ENCODE results near the gene ASTN2.

Gene ASTN2

DNA sequence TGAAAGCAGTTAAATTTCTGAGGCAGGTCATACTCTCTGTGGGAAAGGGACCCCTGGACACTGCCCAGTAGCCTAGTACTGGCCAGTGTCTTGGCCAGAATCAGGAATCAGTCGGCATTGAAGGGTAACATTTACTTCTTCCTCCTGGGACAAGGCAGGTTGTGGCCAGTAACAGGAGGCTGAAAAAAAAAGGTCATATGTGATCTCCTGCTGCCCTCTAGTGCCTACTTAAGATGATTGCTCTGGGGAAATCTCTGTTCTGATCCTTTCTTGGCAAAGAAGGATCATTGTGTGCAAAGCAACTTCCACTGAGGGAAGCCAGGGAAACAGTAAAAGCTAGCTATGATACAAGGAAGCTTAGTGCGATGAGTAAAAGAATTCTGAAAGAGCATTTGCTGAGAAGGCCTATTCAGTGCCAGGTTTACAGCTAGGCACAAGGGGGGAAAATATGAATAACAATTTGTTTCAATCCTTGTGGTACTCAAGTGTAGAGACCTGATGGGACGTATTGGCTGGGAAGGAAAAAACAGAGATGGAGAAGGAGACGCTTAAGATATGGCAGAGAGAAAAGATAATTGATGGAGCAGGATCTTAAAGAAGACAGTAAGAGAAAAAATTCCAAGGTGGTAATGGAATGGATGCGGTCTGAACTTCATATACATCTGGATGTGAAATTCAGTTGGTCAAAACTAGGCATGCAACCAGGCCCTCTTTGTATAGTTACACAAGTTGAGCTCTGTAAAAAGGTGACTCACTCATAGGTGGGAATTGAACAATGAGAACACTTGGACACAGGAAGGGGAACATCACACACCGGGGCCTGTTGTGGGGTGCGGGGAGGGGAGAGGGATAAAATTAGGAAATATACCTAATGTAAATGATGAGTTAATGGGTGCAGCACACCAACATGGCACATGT, 753.6 kb downstream of the ASTN2 start:
- DNase-seq (ENCODE audit: low read depth), result no peak

DNA sequence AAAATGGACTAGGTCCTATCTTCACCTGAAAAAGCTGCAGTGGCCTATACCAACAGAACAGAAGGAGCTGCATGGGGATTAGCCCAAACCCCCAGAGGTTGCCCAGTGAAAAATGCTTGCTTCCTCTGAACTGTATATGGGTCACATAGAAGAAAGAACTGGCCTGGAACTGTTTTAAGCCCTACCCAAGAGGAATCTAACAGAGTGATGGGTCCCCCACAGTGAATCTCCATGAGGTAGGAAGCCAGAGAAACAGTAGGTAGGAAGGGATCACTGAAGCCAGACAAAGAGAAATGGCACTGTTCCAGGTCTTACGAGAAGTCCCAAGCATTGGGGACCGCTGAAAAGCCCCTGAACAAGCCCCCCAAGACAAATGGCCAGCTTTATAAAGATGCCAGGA, 756.6 kb downstream of the ASTN2 start:
- no peak for DNase-seq (ENCODE audit: low read depth)

DNA sequence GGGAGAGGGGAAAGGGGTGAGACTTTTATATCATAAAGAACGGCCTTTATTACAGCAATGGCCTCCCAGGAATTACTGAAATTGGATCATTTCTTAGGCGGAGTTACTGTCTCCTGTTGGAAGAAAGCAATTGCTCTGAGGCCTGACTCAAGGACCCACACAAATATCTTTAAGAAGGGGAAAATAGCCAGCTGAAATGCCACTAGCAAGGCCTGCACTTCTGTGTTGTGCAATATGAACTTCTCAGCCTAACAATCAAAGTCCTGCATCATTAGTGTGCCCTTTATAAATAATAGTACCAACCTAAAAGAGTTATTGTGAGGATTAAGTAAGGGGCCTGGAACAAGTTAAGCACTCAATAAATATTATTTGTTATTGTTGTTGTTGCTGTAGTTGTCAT, 757.9 kb downstream of the ASTN2 start:
- no peak for DNase-seq (ENCODE audit: low read depth)

DNA sequence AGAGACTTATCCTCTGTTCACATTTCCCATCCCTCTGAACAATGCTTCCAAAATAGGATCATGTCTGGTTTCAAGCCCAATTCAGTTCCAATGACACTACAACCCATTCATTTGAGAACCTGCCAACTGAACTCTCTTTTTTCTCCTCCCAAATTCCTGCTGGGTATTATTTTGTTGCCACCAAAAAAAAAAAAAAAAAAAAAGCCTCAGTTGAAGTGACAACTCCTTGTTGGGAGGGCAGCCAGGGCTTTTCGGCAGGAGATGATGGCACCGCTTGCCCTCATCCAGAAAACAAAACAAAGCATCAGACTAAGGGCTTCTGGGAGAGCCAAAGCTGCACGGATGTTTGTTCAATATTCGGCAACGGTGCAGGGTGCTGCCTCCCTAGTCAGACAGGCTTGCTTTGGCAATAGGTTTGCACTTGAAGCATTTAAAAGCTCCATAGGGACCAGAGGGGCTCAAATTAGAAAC, 758.3 kb downstream of the ASTN2 start:
- DNase-seq (ENCODE audit: low read depth), result no peak

DNA sequence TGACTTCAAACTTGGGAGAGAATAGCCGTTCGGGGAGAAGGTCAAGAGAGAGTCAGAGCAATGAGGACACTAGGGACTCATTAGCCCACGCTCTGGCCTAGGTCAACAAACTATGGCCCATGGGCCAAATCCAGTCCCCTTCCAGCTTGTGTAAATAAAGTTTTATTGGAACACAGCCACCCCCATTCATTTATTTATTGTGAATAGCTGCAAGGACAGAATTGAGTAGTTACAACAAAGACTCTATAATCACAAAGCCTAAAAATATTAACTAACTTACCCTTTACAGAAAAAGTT, 760.9 kb downstream of the ASTN2 start:
- DNase-seq (ENCODE audit: low read depth), result no peak

DNA sequence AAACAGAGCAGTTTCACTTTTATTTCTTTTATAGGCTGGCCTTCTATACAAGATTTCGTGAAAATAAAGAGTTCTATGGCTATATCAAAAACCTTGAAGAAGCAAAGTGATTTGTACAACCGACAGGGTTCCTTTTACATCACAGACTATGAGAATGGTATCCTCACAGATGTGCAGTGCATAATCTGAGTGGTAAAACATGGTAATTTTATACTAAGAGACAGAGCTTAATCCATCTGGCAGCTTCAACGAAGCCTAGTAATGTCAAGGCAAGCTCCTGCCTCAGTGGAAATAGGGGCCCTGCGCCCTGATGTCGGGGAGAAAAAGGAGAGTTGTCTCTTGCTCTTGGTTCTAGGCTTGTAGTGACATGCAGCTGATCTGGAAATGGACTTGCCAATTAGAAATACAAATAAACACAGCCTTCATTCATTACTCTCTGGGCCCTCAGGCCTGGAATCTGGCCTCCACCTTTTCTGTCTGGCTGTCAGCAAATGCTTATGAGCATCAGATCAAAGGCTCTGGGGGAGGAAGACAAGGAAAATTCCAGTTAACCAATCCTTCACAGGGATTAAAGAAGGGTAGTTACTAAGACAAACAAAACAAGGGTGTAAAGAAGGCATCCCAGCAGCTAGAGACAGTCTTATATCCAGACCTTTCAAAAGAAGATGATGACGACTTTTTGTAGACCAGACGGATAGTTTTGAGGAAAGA, 761.4 kb downstream of the ASTN2 start:
- DNase-seq (ENCODE audit: low read depth), result no peak

DNA sequence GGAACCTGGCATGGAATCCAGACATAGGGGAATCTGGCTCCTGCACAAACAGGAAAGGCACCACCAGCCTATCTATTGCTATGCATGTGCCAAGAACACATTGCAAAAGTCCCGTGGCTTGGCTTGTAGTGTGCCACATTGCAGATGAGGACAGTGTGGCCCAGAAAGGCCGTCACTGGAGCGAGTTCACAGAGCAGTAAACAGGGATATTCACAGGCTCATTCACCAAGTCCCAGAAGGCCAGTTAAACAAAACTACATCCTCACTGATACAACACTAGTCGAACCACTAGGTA, 767.4 kb downstream of the ASTN2 start:
- no peak for DNase-seq (ENCODE audit: low read depth)

DNA sequence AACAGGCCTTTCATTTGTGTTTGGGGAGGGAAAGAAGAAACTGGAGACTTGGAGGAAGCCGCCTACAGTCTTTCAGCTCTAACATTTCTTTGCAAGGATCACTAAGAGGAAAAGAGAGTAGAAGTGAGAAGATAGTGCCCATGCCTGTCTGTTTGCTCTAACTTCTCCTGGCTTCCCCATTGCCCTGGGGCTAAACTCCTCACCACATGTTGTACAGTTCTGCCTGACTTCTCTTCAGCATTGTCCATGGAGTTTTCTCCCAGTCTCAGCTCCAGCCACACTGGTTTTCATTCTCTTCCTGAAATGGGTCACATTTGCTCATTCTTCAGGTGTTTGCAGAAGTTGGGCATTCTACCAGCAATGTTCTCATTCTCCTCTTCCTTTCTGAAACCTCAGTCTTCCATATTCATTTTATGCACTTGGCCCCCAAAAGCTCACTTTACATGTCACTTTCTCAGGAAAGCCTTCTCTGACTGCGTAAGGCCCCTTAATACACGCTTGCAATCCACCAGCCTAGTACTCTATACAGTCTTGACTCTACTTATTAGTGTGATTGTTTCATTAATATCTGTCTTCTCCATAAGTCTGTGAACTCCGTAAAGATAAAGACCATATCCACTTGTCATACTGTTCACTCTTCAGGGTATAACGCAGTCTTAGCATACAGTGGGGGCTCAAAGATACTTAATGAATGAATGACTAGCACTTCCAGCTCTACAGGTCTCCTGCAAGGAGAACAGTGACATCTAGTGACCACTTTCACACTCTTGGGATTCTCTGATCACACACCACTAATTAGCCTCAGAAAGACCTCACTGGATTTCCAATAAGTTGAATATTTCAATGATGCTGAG, 768.0 kb downstream of the ASTN2 start:
- DNase-seq (ENCODE audit: low read depth), result no peak

DNA sequence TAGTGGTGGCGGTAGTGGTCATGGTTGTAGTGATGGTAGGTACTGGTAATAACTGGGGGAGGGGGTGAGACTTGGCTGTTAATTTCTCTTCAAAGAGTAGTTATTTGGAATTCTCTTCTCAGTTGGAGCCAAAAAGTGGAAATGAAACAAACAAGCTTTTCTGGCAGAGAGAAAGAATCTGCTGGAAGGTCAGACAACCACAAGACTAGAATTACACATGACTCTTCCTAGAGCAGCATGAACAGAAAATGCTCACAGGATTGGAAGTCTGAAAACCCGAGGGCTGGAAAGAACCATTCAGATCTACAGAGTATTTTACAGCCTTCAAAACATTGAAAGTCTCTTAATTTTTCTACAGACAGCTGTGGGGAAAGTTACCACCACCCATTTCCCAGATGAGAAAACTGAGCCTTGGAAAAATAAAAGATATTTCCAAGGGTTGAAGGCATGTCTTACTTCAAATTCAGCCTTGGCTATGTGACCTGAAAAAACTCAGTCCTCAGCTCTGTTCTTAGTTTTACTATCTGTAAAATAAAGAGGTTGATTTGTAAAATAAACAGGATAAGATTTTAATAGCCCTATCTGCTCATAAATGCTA, 770.7 kb downstream of the ASTN2 start:
- DNase-seq (ENCODE audit: low read depth), result no peak

DNA sequence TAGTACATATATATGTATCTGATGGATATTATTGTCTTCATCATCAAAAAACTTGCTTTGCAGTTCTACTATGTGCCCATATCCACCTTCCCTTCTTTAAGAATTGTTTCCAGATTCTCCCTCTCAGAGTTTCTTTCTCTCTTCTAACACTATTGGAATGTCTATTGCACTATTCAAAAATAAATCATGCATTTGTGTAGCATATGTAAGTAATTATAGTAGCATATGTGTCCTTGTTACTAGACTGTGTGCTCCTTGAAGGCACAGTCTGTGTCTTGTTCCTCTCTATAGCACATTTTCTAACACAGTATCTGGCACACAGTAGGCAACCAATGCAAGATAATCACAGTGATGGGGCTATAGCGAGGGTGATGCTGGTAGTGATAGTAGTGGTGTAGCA, 771.2 kb downstream of the ASTN2 start:
- DNase-seq (ENCODE audit: low read depth), result no peak

DNA sequence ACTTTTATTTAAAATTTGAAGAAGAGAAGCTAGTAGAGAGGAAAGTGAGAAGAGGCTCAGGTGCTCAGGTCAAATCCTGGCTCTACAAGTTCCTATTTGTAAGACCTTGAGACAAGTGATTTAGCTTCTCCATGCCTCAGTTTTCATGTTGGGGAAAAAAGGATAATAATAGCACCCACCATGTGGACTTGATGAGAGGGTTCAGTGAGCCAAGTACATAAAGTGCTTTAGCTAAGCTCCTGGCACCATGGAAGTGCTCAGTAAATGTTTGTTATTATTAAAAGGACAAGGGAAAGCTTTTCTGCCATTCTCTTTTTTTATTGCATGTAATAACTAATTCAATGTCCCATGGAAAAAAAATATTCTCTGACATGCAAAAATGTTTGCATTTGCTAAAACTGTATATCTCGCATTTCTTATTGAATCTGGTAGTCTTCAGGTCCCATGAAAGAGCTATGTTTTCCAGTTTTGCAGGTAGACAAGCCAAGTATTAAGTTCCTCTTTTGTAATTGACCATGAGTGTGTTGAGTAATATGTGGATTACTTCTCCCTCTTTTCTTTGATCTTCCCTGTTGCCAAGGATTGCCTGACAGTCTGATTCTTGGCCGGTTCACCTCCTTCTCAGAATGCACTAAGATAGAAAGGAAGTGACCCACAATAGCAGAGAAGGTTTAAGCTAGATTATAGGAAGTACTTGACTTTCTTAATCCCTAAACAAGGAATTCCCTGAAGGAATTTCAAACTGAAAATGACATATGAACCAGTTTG, 773.4 kb downstream of the ASTN2 start:
- DNase-seq (ENCODE audit: low read depth), result no peak

DNA sequence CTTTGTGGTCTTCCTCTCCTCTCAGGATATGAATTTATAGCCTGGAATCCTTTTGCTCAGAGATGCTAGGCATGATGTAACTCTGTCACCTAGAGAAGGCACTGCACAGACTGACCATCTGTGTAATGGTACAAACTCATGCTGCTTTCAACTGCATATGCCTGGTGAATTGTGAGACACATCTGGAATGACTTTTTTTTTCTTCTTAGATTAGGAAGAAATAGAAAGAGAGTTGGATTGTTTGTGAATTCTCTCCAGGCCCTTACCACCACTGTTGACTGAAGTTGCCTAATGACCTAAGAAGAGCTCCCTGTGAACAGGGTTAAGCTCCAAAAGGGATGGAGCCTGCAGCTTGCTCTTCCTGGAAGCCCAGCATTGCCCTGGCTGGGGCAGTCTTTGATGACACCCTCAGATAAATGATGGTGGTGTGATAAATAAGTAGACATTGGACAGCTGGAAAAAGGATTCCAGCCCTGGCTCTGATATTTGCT, 775.6 kb downstream of the ASTN2 start:
- no peak for DNase-seq (ENCODE audit: low read depth)

DNA sequence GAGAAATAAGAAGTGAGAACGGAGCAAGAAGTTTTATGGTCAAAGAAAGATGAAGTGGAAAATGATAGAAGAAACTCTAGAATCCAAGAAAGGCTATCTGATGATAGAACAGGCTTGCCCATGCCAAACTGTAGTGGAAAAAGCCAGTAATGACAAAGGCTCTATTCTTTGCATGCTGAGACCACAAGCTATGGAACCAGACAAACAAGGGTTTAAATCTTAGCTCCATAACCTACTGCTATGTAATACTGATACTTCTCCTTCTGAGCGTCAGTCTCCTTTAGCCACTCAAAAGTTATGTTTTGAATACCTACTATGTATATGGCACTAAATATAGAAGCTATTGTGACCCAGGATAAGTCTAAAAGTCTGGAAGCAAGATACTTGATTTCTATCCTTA, 778.9 kb downstream of the ASTN2 start:
- DNase-seq (ENCODE audit: low read depth), result no peak

DNA sequence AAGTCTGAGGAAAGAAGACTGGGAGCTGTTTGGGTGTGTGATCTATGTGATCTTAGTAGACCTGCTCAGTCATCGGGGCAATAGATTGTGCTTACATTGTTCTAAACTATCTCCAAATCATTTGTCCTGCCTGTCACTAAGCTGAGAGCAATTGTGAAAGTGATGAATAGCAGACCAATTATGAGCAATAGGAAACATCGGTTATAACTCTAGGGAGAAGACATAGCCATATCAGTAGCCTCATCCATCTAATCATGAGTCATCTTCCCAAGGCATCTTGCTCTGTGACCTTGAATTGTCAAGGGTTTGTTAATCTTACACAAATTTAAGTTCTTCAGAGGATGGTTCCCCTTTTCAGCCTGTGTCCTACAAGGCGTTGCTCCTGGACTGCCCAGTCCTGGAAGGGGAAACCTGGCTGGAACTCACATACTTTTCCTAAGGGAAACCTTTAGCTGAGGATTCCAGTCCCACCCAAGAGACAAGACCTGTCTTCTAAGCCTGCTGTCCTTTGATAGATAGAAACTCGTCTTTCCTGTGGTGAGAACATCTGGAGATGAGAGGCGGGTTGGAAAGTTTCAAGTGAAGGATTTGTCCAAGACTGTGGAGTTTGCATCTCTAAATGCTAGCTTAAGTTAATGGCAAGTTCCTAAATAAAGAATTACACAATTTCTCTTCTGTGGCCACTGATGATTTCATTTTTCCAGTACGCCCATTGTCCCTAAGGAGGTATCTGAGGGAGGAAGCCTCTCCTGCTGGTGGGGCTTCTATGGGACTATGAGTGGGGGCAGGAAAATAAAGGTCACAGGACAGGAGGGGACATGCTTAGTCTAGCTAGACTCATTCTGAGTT, 781.6 kb downstream of the ASTN2 start:
- no peak for DNase-seq (ENCODE audit: low read depth)

DNA sequence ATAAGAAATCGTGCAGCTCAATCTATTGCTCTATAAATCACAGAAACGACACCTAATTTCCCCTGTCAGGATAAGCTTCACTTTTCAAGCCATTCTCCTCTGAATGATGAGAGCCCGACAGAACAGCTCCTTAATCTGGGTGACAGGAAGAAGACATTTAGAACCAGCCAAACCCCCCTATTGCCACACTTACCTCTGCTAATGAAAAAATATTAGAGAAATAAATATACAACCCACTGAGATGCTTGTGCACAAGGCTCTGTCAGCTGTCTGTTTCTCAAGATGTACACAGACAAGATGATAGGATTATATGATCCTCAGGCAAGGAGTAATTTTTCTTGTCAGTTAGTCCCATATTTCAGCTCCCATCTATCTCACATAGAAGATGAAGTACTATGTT, 785.2 kb downstream of the ASTN2 start:
- no peak for DNase-seq (ENCODE audit: low read depth)

DNA sequence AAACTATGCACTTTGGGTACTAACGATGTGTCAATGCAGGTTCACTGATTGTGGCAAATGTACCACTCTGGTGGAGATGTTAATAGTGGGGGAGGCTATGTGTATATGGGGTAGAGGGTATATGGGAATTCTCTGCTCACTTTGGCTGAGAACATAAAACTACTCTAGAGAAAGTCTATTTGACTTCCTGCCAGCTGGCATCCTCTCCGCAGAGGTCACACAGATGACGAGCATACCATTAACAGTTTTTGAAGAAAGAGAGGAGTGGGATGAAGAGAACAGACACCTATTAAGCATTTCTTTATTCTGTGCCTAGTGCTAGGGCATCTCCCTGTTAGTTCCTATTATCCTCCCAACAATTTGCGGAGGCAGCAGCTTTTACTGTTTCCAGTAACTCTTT, 786.1 kb downstream of the ASTN2 start:
- no peak for DNase-seq (ENCODE audit: low read depth)

DNA sequence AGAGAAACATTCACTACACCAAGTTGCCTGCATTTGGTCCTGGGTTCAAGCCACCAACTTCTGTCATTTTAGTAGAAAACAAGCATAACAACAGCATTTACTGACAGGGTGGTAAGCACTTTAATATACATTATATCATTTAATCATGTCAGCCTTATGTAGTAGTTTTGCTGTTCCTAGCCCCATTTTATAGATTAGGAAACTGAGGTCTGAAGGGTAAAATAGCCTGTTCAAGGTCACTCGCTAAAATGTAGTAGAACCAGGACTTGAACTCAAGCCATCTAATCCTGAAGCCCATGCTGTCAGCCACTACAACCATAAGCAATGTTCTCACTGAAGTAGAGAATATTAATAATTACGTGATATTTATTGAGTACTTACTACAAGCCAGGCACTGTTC, 787.4 kb downstream of the ASTN2 start:
- no peak for DNase-seq (ENCODE audit: low read depth)

DNA sequence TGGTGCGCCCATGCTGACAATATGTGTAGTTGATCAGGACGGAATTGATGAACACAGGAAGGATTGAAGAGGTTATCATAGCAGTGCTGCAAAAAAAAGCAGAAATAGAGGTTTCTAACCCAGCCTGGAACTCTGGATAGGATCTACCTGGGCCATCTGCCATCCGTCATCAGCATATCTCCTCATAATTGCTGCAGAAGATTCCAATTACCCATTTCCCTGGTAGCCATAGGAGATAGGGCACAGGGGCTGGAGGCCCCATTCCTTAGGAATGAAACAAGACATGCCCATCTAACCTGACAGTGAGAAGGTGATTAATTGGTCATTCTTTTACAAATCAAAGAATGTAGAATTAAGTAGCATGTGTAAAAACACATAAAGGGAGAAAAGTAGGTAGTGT, 788.1 kb downstream of the ASTN2 start:
- no peak for DNase-seq (ENCODE audit: low read depth)

DNA sequence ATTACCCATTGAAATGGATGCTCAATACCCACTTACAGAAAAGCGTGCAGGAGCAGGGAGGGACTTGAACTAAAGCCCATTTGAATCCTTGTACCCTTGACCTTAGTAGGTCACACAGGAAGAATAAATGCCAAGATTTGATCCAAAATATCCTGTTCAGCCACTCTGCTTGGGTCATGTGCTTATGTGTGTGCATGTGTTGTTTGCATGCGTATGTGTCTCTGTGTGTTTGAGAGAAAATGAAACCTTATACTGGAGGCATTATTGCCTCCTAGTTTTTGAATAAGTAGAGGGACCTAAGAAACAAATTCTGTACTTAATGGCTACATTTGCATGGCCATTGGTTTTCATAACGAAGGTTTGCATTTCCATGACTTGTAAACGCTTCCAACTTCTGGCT, 791.1 kb downstream of the ASTN2 start:
- DNase-seq (ENCODE audit: low read depth), result no peak

DNA sequence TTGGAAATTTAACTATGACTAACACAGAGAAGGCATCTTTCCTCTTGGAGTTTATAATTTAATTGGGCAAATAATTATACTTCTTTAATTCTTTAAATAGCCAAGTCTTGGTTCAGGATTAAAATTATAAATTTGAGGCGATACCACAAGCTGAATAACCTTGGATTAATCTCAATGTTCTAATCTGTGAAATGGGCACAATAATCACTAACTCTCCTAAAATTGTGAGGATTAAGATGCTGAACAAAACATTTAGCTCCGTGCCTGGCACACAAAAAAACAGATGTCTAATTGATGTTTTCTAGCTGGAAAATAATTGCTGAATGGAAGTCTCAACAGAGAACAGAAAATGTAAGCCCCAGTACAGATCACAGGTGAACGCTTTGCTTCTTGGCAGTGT, 797.5 kb downstream of the ASTN2 start:
- no peak for DNase-seq (ENCODE audit: low read depth)

Measured in stimulated activated CD4-positive, alpha-beta T cell treated with anti-CD3 and anti-CD28 coated beads, Interleukin-2, amount 100 ng/mL, for 4 hours (primary cell).